Kidney epithelial cell (primary cell): ENCODE data around the gene TNFAIP2. TPM values are rescaled to one million over a fixed set of nuclear protein-coding genes. Genes with fewer than 3 reads are reported as not detected.

Experiments used
- DNase-seq: peaks from one replicate; pipeline ENCODE4 v3.0.0-alpha.2; 2010; ENCODE audit warnings: low read depth
- H3K27me3 ChIP-seq: 2 replicates; pipeline ENCODE4 v1.6.0; 2011; ENCODE audit warnings: low read length; ENCODE audit not compliant: control insufficient read depth, insufficient read depth
- H3K36me3 ChIP-seq: 2 replicates; pipeline ENCODE4 v1.5.1; 2011; ENCODE audit warnings: low read length; ENCODE audit not compliant: control insufficient read depth, insufficient read depth
- H3K4me3 ChIP-seq: 2 replicates; pipeline ENCODE4 v1.5.1; 2011; ENCODE audit warnings: low read depth, mild to moderate bottlenecking, control low read depth, low read length
- total RNA-seq: library from RNA; depleted of rRNA; stranded (reverse); fragments of >200 nt; gene quantifications from 2 replicates; pipeline ENCODE4 v1.2.3, GENCODE V29; 2015
- TF ChIP-seq, protein P1 (sequence below): IDR thresholded peaks from 2 replicates; pipeline ENCODE4 v1.5.1; 2011; ENCODE audit warnings: mild to moderate bottlenecking, moderate library complexity, low read length, control low read depth, inconsistent platforms; ENCODE audit not compliant: insufficient read depth, poor library complexity, severe bottlenecking

Gene TNFAIP2
- total RNA-seq, 1 donor from 2014 or later = 152 TPM

DNA sequence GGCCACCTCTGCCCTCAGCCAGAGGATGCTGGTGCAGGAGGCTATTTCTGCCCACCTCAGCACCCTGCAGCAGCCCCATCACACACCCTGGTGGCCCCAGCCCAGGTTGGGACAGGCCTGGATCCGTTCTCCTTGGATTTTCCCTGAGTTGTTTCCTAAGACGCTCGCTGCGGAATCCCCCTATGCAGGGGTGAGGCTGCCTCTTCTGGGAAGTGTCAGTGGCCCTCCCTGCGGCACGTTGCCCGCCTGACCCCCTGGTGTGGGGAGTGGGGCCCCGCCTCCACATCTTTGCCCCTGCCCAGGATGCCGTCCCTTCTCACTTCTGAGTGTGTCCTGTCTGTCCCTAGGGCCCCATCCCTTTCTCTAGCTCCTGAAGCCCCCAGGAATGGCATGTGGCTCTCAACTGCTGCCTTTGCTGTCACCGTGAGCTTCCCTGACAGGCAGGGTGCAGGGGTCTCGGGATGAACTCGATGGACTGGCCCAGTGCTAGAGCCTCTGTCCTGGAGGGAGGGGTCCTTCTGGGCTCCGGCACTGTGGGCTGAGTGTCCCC lies 29.3 kb upstream of the TNFAIP2 start:
- H3K27me3 ChIP-seq = peaks cover 7% of the 10 kb centered on the region
- DNase-seq = no peak
- no peak overlapping the region for H3K4me3 ChIP-seq
- TF ChIP-seq, protein P1, sequence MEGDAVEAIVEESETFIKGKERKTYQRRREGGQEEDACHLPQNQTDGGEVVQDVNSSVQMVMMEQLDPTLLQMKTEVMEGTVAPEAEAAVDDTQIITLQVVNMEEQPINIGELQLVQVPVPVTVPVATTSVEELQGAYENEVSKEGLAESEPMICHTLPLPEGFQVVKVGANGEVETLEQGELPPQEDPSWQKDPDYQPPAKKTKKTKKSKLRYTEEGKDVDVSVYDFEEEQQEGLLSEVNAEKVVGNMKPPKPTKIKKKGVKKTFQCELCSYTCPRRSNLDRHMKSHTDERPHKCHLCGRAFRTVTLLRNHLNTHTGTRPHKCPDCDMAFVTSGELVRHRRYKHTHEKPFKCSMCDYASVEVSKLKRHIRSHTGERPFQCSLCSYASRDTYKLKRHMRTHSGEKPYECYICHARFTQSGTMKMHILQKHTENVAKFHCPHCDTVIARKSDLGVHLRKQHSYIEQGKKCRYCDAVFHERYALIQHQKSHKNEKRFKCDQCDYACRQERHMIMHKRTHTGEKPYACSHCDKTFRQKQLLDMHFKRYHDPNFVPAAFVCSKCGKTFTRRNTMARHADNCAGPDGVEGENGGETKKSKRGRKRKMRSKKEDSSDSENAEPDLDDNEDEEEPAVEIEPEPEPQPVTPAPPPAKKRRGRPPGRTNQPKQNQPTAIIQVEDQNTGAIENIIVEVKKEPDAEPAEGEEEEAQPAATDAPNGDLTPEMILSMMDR = no peak
- no peaks in the 10 kb centered on the region for H3K36me3 ChIP-seq

DNA sequence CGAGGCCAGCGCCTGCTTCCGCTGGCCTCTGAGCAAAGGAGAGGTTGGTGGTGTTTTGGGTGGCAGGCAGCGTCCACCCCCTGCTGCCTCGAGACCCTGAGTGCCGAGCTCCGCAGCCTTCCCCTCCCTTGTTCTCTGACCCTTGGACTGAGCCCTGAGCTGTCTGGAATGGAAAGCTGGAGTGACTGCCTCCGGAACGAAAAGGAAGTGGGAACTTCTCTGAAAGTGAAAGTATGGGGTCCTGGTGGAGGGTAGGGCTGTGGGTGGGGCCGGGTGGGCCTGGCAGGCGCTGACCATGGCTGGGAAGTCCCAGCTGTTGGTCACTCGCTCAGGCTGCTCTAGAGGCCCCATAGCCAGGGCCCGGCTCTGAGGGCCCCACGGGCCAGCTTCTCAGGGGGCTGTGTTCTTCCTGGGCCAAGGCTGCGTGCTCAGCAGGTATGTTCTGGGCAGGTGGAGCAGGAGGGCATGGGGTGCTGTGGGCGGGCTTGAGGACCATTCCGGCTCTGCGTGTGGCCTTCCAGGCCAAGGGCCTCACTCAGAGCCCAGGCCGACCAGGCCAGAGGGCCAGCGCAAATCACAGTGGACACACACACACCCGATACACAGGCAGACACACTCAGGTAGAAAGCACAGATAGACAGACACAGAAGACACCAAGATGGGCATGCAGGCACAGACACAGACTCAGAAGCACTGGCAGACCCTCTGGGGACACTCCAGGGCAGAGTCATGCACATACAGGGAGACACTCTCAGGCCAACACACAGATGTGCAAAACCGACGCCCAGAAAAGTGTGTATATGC lies 28.7 kb upstream of the TNFAIP2 start, which contains the start of gene EXOC3L4:
Gene EXOC3L4, plus strand, starts transcription at position 320 of the 804 bp plus-strand sequence. CDS start 5,495 bp downstream, outside the sequence.
- Histone ChIP-seq H3K27me3 (peaks cover 7% of the 10 kb centered on the region), H3K36me3 (no peaks in the 10 kb centered on the region), H3K4me3 (no peak within 1 kb of the TSS)
- TF ChIP-seq, protein P1 = no peak
- no peak for DNase-seq

DNA sequence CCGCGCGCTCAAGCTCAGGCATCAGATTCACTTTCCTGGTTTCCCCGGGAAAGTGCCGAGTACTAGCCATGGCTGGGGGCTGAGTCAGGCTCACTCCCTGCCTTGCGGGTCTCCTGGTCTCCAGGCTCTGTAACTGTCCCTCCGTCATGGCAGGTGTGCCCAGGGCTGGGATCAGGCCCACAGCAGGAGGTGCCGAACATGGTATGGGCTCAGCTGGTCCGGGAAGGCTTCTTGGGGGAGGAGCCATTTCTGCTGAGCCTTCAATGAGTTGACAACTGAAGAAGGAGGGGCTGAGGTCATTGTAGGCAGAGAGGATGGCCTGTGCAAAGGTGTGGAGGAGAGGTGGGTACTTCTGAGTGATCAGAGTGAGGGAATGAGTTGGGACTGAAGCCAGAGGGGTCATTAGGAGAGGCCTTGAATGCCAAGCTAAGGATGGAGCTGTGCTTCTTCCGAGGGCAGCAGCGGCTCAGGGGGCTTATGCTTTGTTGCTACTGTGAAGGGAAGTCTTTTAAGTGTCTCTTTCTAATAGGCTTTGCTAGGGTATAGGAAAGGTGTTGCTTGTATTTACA lies 28.0 kb upstream of the TNFAIP2 start:
- Histone ChIP-seq H3K4me3 (no peak overlapping the region), H3K36me3 (no peaks in the 10 kb centered on the region), H3K27me3 (peaks cover 7% of the 10 kb centered on the region)
- no peak for DNase-seq
- TF ChIP-seq, protein P1 = no peak

DNA sequence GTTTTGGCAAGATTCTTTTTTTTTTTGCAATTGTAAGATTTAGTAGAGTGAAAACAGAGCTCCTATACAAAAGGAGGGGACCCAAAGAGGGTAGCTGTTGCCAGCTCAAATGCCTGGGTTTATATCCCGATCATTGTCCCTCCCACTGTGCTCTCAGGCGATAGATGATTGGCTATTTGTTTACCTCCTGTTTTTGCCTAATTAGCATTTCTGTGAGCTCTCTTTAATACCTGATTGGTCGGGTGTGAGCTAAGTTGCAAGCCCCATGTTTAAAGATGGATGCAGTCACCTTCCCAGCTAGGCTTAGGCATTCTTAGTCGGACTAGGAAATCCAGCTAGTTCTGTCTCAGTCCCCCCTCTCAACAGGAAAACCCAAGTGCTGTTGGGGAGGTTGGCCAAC lies 26.9 kb upstream of the TNFAIP2 start:
- Histone ChIP-seq H3K27me3 (peaks cover 9% of the 10 kb centered on the region), H3K36me3 (no peaks in the 10 kb centered on the region), H3K4me3 (no peak overlapping the region)
- TF ChIP-seq, protein P1 = no peak
- DNase-seq = no peak

DNA sequence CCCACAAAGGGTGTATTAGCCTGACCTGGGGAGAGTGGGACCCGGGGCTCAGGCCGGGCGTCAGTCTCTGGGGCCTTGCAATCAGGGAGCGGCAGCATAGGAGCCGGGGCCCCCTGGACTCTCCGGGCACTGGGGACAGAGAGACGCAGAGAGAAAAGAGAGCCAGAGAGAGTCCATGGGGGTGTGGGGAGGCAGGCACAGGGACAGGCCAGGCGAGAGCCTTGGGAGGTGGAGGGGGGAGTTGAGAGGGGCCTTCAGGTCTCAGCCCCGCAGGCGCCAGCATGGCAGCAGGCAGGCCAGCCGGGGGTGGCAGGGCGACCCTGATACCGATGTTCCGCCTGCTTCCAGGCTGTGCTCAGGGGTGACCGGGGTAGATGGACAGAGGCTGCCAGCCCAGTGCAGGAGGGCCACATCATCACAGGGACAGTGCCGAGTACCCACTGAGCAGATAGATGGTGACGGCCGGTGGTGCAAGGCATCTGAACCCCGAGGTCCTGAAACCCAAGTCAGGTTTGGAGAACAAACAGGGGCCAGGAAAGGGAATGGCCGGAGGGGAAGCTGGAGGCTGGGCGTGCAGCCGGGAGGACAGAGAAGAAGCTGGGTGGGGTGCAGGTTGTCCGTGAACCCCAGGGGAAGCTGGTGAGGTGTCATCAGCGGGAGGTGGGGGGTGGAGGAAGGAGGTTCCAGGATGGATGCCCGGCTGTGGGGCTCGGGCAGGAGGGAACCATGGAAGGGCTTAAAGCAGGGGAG lies 25.8 kb upstream of the TNFAIP2 start:
- Histone ChIP-seq H3K27me3 (peaks cover 19% of the 10 kb centered on the region), H3K36me3 (no peaks in the 10 kb centered on the region)
- TF ChIP-seq, protein P1 = no peak

More for the DNA sequence above, 25.8 kb upstream of the TNFAIP2 start:
- DNase-seq = no peak
- no peak overlapping the region for H3K4me3 ChIP-seq
